ENCODE results near the gene MESP2.

Gene MESP2

GRCh38 chr15:89802986-89803824 is 27.1 kb downstream of the MESP2 start:
- DNase-seq (ENCODE audit: low spot score) = no peak

GRCh38 chr15:89803941-89804800 is 28.0 kb downstream of the MESP2 start:
- no peak for DNase-seq (ENCODE audit: low spot score)

- DNase-seq (ENCODE audit: low spot score) = no peak
These were observed 29.4 kb downstream of the MESP2 start for GRCh38 chr15:89805241-89806209.

GRCh38 chr15:89806210-89806558 is 30.1 kb downstream of the MESP2 start:
- no peak for DNase-seq (ENCODE audit: low spot score)

GRCh38 chr15:89806559-89807550 is 30.7 kb downstream of the MESP2 start:
- DNase-seq (ENCODE audit: low spot score) = no peak

GRCh38 chr15:89807689-89808088 is 31.6 kb downstream of the MESP2 start:
- DNase-seq (ENCODE audit: low spot score) = no peak

GRCh38 chr15:89808160-89808870 is 32.2 kb downstream of the MESP2 start:
- no peak for DNase-seq (ENCODE audit: low spot score)

- DNase-seq (ENCODE audit: low spot score) = no peak
These were observed 33.1 kb downstream of the MESP2 start for GRCh38 chr15:89809093-89809786.

- no peak for DNase-seq (ENCODE audit: low spot score)
These were observed 33.6 kb downstream of the MESP2 start for GRCh38 chr15:89809787-89810148.

GRCh38 chr15:89810837-89811236 is 34.7 kb downstream of the MESP2 start:
- DNase-seq (ENCODE audit: low spot score) = no peak

GRCh38 chr15:89812011-89812846 is 36.1 kb downstream of the MESP2 start:
- no peak for DNase-seq (ENCODE audit: low spot score)

GRCh38 chr15:89812847-89813320 is 36.8 kb downstream of the MESP2 start:
- no peak for DNase-seq (ENCODE audit: low spot score)

- no peak for DNase-seq (ENCODE audit: low spot score)
These were observed 37.4 kb downstream of the MESP2 start for GRCh38 chr15:89813381-89814111.

GRCh38 chr15:89814112-89814742 is 38.1 kb downstream of the MESP2 start:
- DNase-seq (ENCODE audit: low spot score) = no peak

GRCh38 chr15:89815769-89816168 is 39.6 kb downstream of the MESP2 start:
- DNase-seq (ENCODE audit: low spot score) = no peak

GRCh38 chr15:89817701-89818280 is 41.7 kb downstream of the MESP2 start:
- no peak for DNase-seq (ENCODE audit: low spot score)

- DNase-seq (ENCODE audit: low spot score) = no peak
These were observed 42.2 kb downstream of the MESP2 start for GRCh38 chr15:89818287-89818686.
